Fibroblast of gingiva (primary cell): Measurements from ENCODE around the gene LRRC41.
"Not testable (repeated sequence)": the region's sequence is repeated elsewhere in the genome, so short reads cannot be mapped to it uniquely, and the experiment has no call there.

Experiments
- DNase-seq: peaks from one replicate; pipeline ENCODE4 v3.0.0-alpha.2; 2011; ENCODE audit warnings: low read depth

LRRC41 gene

GRCh38 chr1:46284597-46285564 is 18.5 kb downstream of the LRRC41 start:
- DNase-seq = peak; percentile 23

- DNase-seq = no peak
These were observed 19.4 kb downstream of the LRRC41 start for GRCh38 chr1:46284058-46284457.

- no peak for DNase-seq
These were observed 22.4 kb downstream of the LRRC41 start for GRCh38 chr1:46281021-46281420.

DNA sequence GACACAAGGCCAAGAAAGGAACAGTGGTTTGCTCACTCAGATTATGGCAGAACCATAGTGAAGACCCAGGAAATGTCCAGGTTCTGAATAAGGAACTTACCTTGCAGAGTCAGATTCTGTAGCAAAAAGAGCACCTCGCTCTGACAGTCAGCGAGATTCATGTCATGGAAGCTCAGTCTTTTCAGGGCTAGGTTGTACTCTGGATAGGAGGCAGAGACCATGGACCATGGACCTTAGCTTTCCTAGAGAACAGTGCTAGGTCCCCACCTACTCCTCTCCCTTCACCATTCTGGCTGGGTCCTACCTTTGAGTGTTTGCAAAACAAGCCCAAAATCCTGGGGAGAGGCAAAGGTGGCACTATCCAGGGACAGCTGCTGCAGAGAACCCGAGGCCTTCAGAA is 23.3 kb downstream of the LRRC41 start:
- DNase-seq = no peak

GRCh38 chr1:46278807-46279206 is 24.6 kb downstream of the LRRC41 start:
- no peak for DNase-seq

- DNase-seq = no peak
These were observed 25.6 kb downstream of the LRRC41 start for GRCh38 chr1:46277658-46278373.

- DNase-seq = no peak
These were observed 28.4 kb downstream of the LRRC41 start for GRCh38 chr1:46275030-46275337.

GRCh38 chr1:46274225-46275029 is 29.0 kb downstream of the LRRC41 start:
- no peak for DNase-seq

- no peak for DNase-seq
These were observed 34.8 kb downstream of the LRRC41 start for GRCh38 chr1:46268578-46268977.

DNA sequence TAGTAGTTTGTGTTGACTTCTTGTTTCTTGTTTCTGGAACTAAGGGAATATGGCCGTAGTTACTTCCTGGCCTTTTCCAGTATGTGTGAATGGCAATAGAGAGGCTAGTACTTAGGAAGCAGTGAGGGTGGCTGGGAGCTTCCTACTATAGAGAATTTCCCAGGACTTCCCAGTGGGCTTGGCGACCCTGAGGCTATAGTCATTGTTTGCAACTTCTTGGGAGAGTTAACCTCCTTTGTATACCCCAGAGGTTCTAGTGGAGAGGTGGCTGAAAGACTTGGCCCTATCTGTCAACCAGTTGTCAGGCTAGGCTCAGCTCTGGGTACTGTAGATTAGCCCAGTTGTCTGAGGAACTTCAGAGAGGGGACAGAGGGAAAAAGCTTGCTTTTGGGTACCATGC is 40.3 kb downstream of the LRRC41 start:
- no peak for DNase-seq

DNA sequence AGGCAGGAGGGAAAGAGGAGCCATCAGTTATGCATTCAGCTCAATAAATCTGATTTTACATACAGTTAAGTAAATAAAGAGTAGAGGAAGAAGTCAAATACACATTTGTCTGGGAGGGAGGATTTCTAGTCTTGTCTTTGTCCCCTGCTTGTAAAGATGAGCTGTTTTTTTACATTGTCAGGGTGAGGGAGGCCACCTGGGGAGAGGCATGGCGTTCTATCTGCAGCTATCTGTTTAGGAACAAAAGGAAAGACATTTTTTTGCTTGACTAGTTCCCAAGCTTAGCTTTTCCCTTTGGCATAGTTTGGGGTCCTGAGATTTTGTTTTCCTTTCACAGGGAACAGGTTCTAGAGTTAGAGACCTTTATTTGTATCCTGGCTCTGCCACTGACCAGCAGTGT is 40.9 kb downstream of the LRRC41 start:
- DNase-seq = no peak

- DNase-seq = no peak
These were observed 46.9 kb downstream of the LRRC41 start for GRCh38 chr1:46256523-46256922.

GRCh38 chr1:46254668-46255067 is 48.7 kb downstream of the LRRC41 start:
- DNase-seq = no peak

DNA sequence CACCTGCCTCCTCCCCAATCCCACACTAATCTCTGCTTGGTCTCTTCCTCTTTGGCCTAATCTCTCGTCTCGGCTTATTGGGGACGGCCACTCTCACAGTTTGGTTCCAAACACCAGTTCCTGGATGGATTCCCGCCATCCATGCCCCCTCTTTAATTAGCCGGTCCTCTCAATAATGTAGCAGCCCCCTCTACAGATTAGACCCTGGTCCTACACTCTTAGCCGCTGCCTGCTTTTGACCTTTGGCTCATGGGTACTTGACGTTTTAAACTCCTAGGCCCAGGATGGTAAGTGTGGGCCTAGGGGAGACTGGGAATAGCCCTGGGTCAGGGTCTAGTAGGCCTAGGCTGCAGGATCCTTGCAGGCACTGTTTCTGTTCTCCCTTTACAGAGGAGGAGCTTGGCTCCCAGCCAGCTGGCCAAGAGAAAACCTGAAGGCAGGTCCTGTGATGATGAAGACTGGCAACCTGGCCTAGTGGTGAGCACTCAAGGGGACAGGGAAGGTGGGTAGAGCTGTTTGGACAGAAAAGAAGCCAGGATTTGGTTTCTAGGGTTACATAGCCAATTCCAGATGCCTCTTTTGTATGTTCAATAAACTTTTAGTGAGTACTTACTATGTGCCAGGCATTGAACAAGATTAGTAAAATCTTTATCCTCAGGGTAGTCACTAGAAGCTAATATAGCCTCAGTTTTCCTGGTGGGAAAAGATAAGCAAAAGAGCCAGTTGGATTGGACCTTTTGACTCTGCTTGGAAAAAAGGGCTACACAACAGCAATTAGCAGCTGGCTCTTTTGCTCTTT is 55.1 kb downstream of the LRRC41 start:
- DNase-seq = no peak

DNA sequence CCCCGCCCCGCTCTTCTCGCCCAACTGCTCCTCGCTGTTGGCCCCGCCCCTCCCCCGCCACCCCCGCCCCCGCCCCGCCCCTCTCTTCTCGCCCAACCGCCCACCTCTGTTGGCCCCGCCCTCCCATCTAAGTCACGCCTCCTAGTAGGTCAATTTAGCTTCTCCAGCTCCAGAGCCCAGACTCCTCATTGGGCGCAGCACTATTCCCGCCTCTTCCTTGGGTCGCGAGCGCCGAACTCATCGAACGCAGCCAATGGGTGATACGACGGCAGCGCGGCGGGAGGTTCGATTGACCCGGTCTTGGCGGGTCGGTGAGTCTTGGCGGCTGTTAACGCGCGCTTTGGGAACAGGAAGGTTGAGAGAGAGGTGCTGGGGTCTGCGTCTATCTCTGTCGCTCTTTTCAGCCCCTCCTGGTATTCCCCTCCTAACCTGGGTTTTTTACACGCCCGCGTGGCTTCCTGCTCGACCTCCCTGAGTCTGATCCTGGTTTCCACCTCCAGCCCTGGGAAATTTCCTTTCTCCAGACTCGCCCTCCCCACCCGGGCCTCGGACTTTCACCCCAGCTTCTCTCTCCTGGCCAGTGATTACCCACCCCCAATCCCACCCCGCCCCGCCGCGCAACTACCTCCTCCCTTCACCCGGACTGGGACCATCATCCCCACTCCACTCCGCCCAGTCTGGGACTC is 55.8 kb downstream of the LRRC41 start, which contains the start of gene RAD54L:
RAD54L (plus strand) TSS at position 328 of the 686 bp plus-strand sequence. CDS start 643 bp downstream, outside the sequence.
- peak; percentile 99 for DNase-seq

- peak; percentile 31 for DNase-seq
These were observed 56.6 kb downstream of the LRRC41 start for GRCh38 chr1:46246548-46247435.

DNA sequence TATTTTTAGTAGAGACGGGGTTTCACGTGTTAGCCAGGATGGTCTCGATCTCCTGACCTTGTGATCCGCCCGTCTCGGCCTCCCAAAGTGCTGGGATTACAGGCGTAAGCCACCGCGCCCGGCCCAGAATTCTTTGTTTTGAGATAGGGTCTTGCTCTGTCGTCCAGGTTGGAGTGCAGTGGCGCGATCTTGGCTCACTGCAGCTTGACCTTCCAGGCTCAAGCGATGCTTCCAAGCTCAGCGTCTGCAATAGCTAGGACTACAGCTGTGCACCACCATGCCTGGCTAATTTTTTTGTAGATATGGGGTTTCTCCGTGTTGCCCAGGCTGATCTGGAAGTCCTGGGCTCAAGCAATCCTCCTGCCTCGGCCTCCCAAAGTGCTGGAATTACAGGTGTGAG is 57.3 kb downstream of the LRRC41 start:
- not testable (repeated sequence) for DNase-seq

DNA sequence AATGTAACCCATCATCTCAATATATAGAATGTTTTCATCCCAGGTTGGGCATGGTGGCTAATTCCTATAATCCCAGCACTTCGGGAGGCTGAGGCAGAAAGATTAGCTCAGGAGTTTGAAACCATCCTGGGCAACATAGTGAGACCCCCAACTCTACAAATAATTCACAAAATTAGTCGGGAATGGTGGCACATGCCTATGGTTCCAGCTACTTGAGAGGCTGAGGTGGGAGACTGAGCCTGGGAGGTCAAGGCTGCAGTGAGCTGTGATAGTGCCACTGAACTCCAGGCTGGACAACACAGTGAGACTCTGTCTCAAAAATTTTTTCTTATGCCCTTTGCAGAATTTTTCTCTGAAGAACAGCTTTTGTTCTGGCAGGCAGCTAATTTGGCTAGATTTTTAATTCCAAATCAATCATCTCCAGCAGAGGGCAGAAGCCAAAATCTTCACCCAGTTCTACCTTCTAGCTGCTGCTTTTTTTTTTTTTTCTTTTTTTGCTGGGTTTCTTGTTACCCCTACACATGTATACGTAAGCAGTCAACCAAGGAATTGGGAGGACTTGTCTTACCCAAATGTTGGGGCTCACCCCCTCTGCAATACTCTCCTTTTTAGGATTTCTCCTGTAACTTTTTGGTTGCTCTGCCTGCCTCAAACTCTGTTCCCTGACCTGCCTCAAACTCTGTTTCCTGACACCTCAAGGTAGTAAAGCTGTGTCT is 58.6 kb downstream of the LRRC41 start:
- DNase-seq = peak; percentile 9

GRCh38 chr1:46243831-46244230 is 59.6 kb downstream of the LRRC41 start:
- not testable (repeated sequence) for DNase-seq
